Liver (tissue), 9 donors: ENCODE measurements around the gene HOXD1. TPM values are rescaled to one million over a fixed set of nuclear protein-coding genes. Genes with fewer than 3 reads are reported as not detected.

ENCODE experiments used
- DNase-seq: peaks from one replicate; pipeline ENCODE4 v3.0.0-alpha.2; 2017; ENCODE audit warnings: low spot score
- H3K27ac ChIP-seq, 2 donors: one replicate each; pipeline ENCODE4 v1.7.0; 2013; ENCODE audit warnings: inconsistent platforms in 2 of 2, low read length in 2 of 2, control low read depth in 1 of 2, low read depth in 1 of 2, mild to moderate bottlenecking in 1 of 2
- H3K27me3 ChIP-seq, 4 donors: one replicate each; pipeline versions ENCODE4 v1.6.1 to v1.7.0; 2013; ENCODE audit warnings: low read length in 3 of 4, inconsistent platforms in 1 of 4, mild to moderate bottlenecking in 1 of 4, moderate library complexity in 1 of 4; ENCODE audit not compliant: control insufficient read depth in 4 of 4, insufficient read depth in 4 of 4
- H3K36me3 ChIP-seq, 4 donors: one replicate each; pipeline versions ENCODE4 v1.6.1 to v1.7.0; 2013; ENCODE audit warnings: low read length in 3 of 4, mild to moderate bottlenecking in 3 of 4, low read depth in 1 of 4, moderate library complexity in 1 of 4; ENCODE audit not compliant: control insufficient read depth in 4 of 4, insufficient read depth in 3 of 4
- H3K4me1 ChIP-seq, 4 donors: one replicate each; pipeline versions ENCODE4 v1.6.1 to v1.7.0; 2013; ENCODE audit warnings: low read length in 3 of 4, mild to moderate bottlenecking in 3 of 4, moderate library complexity in 1 of 4; ENCODE audit not compliant: control insufficient read depth in 4 of 4, insufficient read depth in 4 of 4
- H3K4me3 ChIP-seq, 3 donors: one replicate each; pipeline versions ENCODE4 v1.6.1 to v1.7.0; 2013; ENCODE audit warnings: low read length in 3 of 3, control low read depth in 1 of 3, low read depth in 1 of 3, mild to moderate bottlenecking in 1 of 3
- H3K9ac ChIP-seq, 2 donors: one replicate each; pipeline ENCODE4 v1.7.0; 2013; ENCODE audit warnings: low read length in 2 of 2, mild to moderate bottlenecking in 2 of 2, moderate library complexity in 2 of 2, control low read depth in 1 of 2, low read depth in 1 of 2
- H3K9me3 ChIP-seq, 4 donors: one replicate each; pipeline versions ENCODE4 v1.6.1 to v1.7.0; 2013; ENCODE audit warnings: low read length in 3 of 4; ENCODE audit not compliant: control insufficient read depth in 4 of 4
- EGR1 ChIP-seq, 2 donors: IDR thresholded peaks; 2 replicates each; pipeline ENCODE4 v1.6.1; 2016 to 2018; ENCODE audit warnings: antibody characterized with exemption in 2 of 2, low read depth in 2 of 2
- FOXA1 ChIP-seq: IDR thresholded peaks from 2 replicates; pipeline ENCODE4 v1.6.1; 2016; ENCODE audit warnings: antibody characterized with exemption
- GABPA ChIP-seq, 2 donors: IDR thresholded peaks in 1 of 2; conservative IDR thresholded peaks in 1 of 2; 2 replicates each; pipeline ENCODE4 v1.6.1; 2016; ENCODE audit warnings: antibody characterized with exemption in 2 of 2, mild to moderate bottlenecking in 1 of 2, moderate library complexity in 1 of 2
- JUND ChIP-seq, 2 donors: IDR thresholded peaks; 2 replicates each; pipeline ENCODE4 v1.6.1; 2016; ENCODE audit warnings: antibody characterized with exemption in 2 of 2
- NR2F2 ChIP-seq: IDR thresholded peaks from 2 replicates; pipeline ENCODE4 v1.6.1; 2016; ENCODE audit warnings: antibody characterized with exemption
- TAF1 ChIP-seq: conservative IDR thresholded peaks from 2 replicates; pipeline ENCODE4 v1.6.1; 2016; ENCODE audit warnings: antibody characterized with exemption, mild to moderate bottlenecking
- WGBS: extraction: QIAGEN DNeasy Blood & Tissue Kit; methylation state at CpG from one replicate; pipeline ENCODE4 v1.1.7; 2013; 5-methylcytosine and 5-hydroxymethylcytosine counted together
- polyA plus RNA-seq, 2 donors: library from polyadenylated mRNA; stranded (reverse) in 1 of 2; unstranded in 1 of 2; fragments of 200-250 nt in 1 of 2; fragments of >200 nt in 1 of 2; fragmentation: Nextera tagmentation in 1 of 2; extraction: Ambion mirVana in 1 of 2; gene quantifications; one replicate each; pipeline versions ENCODE4 v1.2.1 to v1.2.3, GENCODE V29; 2013 to 2015
- total RNA-seq, 2 donors: library from RNA; depleted of rRNA; stranded (reverse); fragments of >200 nt; gene quantifications; one replicate each; pipeline ENCODE4 v1.2.3, GENCODE V29; 2014
- TF ChIP-seq, protein P1 (sequence below): IDR thresholded peaks from 2 replicates; pipeline ENCODE4 v1.6.1; 2016; ENCODE audit warnings: antibody characterized with exemption
- TF ChIP-seq, protein P2 (sequence below): IDR thresholded peaks from 2 replicates; pipeline ENCODE4 v1.6.1; 2016; ENCODE audit warnings: antibody characterized with exemption
- TF ChIP-seq, protein P3 (sequence below): fragments of 150-350 bp; IDR thresholded peaks from 2 replicates; pipeline ENCODE4 v1.5.1; 2017; ENCODE audit warnings: improper control_type of control experiment, low read depth, low read length; ENCODE audit not compliant: missing input control
- TF ChIP-seq, protein P4 (sequence below): IDR thresholded peaks from 2 replicates; pipeline ENCODE4 v1.6.1; 2016; ENCODE audit warnings: antibody characterized with exemption
- TF ChIP-seq, protein P5 (sequence below): IDR thresholded peaks from 2 replicates; pipeline ENCODE4 v1.6.1; 2016; ENCODE audit warnings: antibody characterized with exemption, mild to moderate bottlenecking
- donor health status: healthy.
- donor health status: healthy.
- donor health status: healthy.
- donor health status: healthy.
- donor health status: healthy.

The HOXD1 gene
- total and polyA plus RNA-seq, 4 donors, result not detected

DNA sequence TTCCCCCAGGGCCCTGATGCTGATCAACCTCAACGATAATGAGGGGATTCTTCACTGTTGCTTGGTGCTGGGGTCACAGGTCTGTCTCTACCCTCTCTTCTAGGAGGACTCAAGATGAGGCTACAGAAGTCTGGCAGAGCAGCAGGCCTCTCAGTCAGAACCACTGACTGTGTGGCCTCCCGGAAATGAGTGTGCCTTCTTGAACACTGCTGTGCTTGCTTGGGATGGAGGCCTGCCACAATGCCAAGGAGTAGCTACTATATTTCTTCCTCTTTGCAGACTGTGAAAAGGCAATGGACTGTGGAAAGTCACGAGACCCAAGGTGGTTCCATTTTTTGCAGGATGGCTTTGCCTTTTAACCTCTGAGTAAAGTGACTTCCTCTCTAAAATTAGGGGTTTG lies 5.8 kb upstream of the HOXD1 start (continued):
- TF ChIP-seq, protein P1, sequence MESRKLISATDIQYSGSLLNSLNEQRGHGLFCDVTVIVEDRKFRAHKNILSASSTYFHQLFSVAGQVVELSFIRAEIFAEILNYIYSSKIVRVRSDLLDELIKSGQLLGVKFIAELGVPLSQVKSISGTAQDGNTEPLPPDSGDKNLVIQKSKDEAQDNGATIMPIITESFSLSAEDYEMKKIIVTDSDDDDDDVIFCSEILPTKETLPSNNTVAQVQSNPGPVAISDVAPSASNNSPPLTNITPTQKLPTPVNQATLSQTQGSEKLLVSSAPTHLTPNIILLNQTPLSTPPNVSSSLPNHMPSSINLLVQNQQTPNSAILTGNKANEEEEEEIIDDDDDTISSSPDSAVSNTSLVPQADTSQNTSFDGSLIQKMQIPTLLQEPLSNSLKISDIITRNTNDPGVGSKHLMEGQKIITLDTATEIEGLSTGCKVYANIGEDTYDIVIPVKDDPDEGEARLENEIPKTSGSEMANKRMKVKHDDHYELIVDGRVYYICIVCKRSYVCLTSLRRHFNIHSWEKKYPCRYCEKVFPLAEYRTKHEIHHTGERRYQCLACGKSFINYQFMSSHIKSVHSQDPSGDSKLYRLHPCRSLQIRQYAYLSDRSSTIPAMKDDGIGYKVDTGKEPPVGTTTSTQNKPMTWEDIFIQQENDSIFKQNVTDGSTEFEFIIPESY, result no peak
- TF ChIP-seq, protein P2, sequence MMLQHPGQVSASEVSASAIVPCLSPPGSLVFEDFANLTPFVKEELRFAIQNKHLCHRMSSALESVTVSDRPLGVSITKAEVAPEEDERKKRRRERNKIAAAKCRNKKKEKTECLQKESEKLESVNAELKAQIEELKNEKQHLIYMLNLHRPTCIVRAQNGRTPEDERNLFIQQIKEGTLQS, result no peak

DNA sequence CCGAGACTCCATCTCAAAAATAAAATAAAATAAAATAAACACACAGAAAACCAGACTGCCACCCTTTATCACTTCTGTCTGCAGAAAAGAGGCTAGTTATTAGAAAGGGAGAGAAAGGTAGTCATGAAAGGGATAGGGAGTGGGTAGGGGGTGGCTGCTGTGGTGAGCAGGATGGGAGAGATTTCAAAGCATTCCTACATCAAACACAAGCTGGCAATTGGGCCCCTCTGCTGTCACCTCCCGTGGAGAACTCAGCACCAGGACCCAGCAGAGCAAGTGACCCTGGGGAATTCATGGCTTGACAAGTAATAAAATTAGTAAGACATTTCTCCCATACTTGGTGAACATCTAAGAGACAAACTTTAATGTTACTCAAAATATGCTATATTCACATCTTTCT lies 3.7 kb upstream of the HOXD1 start:
- no peaks in the 10 kb centered on the region for H3K9me3 ChIP-seq
- no peaks in the 10 kb centered on the region for H3K36me3 ChIP-seq
- no peak overlapping the region for H3K4me3 ChIP-seq
- H3K9ac ChIP-seq, result no peak overlapping the region
- TF ChIP-seq, protein P3, sequence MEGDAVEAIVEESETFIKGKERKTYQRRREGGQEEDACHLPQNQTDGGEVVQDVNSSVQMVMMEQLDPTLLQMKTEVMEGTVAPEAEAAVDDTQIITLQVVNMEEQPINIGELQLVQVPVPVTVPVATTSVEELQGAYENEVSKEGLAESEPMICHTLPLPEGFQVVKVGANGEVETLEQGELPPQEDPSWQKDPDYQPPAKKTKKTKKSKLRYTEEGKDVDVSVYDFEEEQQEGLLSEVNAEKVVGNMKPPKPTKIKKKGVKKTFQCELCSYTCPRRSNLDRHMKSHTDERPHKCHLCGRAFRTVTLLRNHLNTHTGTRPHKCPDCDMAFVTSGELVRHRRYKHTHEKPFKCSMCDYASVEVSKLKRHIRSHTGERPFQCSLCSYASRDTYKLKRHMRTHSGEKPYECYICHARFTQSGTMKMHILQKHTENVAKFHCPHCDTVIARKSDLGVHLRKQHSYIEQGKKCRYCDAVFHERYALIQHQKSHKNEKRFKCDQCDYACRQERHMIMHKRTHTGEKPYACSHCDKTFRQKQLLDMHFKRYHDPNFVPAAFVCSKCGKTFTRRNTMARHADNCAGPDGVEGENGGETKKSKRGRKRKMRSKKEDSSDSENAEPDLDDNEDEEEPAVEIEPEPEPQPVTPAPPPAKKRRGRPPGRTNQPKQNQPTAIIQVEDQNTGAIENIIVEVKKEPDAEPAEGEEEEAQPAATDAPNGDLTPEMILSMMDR, result no peak
- TF ChIP-seq NR2F2, result no peak
- no peak for TF ChIP-seq EGR1 (IDR thresholded peaks at IDR 0.05; ENCODE audit: low read depth in 2 of 2)
- no peak for TF ChIP-seq TAF1
- TF ChIP-seq, protein P1, result no peak
- TF ChIP-seq, protein P2, result no peak
- TF ChIP-seq, protein P4, sequence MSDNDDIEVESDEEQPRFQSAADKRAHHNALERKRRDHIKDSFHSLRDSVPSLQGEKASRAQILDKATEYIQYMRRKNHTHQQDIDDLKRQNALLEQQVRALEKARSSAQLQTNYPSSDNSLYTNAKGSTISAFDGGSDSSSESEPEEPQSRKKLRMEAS, result no peak
- no peak for TF ChIP-seq GABPA (IDR thresholded peaks at IDR 0.05 in 1 of 2, conservative IDR thresholded peaks at IDR 0.05 in 1 of 2)
- no peak for TF ChIP-seq FOXA1
- no peak for TF ChIP-seq JUND (IDR thresholded peaks at IDR 0.05)
- TF ChIP-seq, protein P5, sequence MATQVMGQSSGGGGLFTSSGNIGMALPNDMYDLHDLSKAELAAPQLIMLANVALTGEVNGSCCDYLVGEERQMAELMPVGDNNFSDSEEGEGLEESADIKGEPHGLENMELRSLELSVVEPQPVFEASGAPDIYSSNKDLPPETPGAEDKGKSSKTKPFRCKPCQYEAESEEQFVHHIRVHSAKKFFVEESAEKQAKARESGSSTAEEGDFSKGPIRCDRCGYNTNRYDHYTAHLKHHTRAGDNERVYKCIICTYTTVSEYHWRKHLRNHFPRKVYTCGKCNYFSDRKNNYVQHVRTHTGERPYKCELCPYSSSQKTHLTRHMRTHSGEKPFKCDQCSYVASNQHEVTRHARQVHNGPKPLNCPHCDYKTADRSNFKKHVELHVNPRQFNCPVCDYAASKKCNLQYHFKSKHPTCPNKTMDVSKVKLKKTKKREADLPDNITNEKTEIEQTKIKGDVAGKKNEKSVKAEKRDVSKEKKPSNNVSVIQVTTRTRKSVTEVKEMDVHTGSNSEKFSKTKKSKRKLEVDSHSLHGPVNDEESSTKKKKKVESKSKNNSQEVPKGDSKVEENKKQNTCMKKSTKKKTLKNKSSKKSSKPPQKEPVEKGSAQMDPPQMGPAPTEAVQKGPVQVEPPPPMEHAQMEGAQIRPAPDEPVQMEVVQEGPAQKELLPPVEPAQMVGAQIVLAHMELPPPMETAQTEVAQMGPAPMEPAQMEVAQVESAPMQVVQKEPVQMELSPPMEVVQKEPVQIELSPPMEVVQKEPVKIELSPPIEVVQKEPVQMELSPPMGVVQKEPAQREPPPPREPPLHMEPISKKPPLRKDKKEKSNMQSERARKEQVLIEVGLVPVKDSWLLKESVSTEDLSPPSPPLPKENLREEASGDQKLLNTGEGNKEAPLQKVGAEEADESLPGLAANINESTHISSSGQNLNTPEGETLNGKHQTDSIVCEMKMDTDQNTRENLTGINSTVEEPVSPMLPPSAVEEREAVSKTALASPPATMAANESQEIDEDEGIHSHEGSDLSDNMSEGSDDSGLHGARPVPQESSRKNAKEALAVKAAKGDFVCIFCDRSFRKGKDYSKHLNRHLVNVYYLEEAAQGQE, result no peak
- DNase-seq, result no peak
- WGBS, result 51% methylated on average over 2 of the region's 2 CpGs
- H3K27ac ChIP-seq, result no peak overlapping the region
- peaks cover 4 to 22% (median 7%) of the 10 kb centered on the region in 4 donors for H3K27me3 ChIP-seq
- H3K4me1 ChIP-seq, result peaks cover 17 to 24% (median 23%) of the 10 kb centered on the region in 4 donors
